GM18517 (cell line): ENCODE results near the gene PTPMT1.
A peak's percentile ranks its signal among the peaks of the same experiment; 100 is the strongest.

ENCODE experiments used
- ATAC-seq: cut with Tn5 transposase; IDR thresholded peaks from one replicate; pipeline ENCODE4 v1.9.1; 2021; ENCODE audit warnings: mild to moderate bottlenecking, moderate library complexity; ENCODE audit not compliant: unreplicated experiment

The PTPMT1 gene

GRCh38 chr11:47578524-47579494 is 13.4 kb downstream of the PTPMT1 start, which contains the start of the genes KBTBD4 and NDUFS3:
KBTBD4 (minus strand) TSS chr11:47578970; CDS start chr11:47578951, 19 bp downstream.
NDUFS3 (plus strand) TSS chr11:47579074; CDS start chr11:47579092, 18 bp downstream.
- ATAC-seq: peak; percentile 88

GRCh38 chr11:47583844-47584243 is 18.4 kb downstream of the PTPMT1 start:
- no peak for ATAC-seq

- ATAC-seq: no peak
These were observed 20.9 kb downstream of the PTPMT1 start, which contains the start of gene FAM180B for GRCh38 chr11:47586098-47586855. FAM180B (plus strand) TSS chr11:47586678; CDS start chr11:47586769, 91 bp downstream.

GRCh38 chr11:47587039-47587716 is 21.8 kb downstream of the PTPMT1 start:
- no peak for ATAC-seq

- no peak for ATAC-seq
These were observed 22.4 kb downstream of the PTPMT1 start for GRCh38 chr11:47587723-47588326.

GRCh38 chr11:47589118-47589517 is 23.7 kb downstream of the PTPMT1 start:
- ATAC-seq: no peak

GRCh38 chr11:47589584-47589976 is 24.2 kb downstream of the PTPMT1 start:
- no peak for ATAC-seq

- ATAC-seq: no peak
These were observed 24.8 kb downstream of the PTPMT1 start for GRCh38 chr11:47589977-47590861.

- no peak for ATAC-seq
These were observed 26.4 kb downstream of the PTPMT1 start for GRCh38 chr11:47591764-47592163.

- no peak for ATAC-seq
These were observed 26.9 kb downstream of the PTPMT1 start for GRCh38 chr11:47592251-47592650.

- no peak for ATAC-seq
These were observed 27.6 kb downstream of the PTPMT1 start for GRCh38 chr11:47592970-47593369.

GRCh38 chr11:47593492-47593933 is 28.1 kb downstream of the PTPMT1 start:
- ATAC-seq: no peak

GRCh38 chr11:47593934-47594855 is 28.8 kb downstream of the PTPMT1 start, which contains the start of gene C1QTNF4:
C1QTNF4 (minus strand) TSS chr11:47594411; CDS start chr11:47590810, 3,601 bp downstream.
- ATAC-seq: no peak

- no peak for ATAC-seq
These were observed 29.6 kb downstream of the PTPMT1 start for GRCh38 chr11:47595029-47595428.

GRCh38 chr11:47595967-47596366 is 30.6 kb downstream of the PTPMT1 start:
- ATAC-seq: no peak

GRCh38 chr11:47599902-47600301 is 34.5 kb downstream of the PTPMT1 start:
- ATAC-seq: no peak

- no peak for ATAC-seq
These were observed 37.9 kb downstream of the PTPMT1 start for GRCh38 chr11:47603295-47603694.

- no peak for ATAC-seq
These were observed 40.5 kb downstream of the PTPMT1 start for GRCh38 chr11:47605921-47606320.
